GM19467 (cell line): ENCODE results near the gene SDF2.
"Not testable (repeated sequence)": the region's sequence is repeated elsewhere in the genome, so short reads cannot be mapped to it uniquely, and the experiment has no call there.

Experiments used
- ATAC-seq: cut with Tn5 transposase; IDR thresholded peaks from one replicate; pipeline ENCODE4 v1.9.1; 2021; ENCODE audit warnings: mild to moderate bottlenecking, moderate library complexity; ENCODE audit not compliant: unreplicated experiment

The SDF2 gene

DNA sequence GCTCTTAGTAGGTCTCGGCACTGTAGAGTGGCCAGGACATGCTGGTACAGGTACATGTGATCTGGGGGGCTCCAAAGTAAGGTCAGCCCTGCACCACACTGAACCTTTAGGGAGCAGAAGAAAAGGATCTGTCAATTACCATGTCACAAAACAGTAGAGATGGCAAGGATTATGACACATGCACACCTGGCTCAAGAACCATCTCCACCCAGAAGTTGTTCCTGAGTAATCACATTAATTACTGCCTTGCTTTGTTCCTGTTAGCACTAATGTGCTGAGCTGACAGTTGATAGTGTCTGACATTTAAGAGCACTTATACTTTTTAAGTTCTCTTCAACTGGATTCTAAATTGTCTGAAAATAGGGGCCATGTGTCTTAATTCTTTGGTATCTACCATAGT is 26.2 kb downstream of the SDF2 start:
- ATAC-seq = no peak

GRCh38 chr17:28634206-28634865 is 27.4 kb downstream of the SDF2 start:
- ATAC-seq = no peak

DNA sequence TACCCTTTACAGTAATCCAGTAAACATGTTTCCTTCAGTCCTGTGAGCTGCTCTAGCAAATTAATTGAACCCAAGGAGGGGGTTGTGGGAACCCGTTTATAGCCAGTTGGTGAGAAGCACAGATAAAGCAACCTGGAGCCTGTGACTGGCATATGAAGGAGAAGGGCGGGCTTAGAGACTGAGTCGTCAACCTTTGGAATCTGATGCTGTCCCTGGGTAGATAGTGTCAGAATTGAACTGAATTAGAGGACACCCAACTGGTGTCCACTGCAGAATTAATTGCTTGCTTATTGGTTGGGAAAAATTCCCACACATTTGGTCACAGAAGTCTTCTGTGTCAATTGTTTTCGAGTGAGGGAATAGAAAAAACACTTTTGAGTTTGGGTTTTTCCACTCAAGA is 34.9 kb downstream of the SDF2 start:
- ATAC-seq = no peak

DNA sequence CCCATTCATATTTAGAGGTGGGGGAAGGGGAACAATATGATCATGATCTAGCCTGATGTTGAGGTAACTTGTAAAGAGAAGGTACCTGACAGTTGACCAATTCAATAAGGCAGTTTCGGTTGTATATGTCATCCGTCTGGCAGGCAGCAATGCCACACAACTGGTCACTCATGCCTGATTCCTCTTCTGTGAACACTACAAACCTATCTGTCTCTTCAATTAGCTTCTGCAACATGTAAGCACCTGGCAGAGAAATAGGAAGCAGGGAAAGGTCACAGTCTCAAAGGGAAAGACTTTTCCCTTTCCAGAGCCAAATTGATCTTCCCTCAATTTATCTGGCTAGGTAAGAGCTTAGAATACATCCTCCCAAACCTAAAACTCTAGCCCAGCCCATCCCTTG is 37.6 kb downstream of the SDF2 start:
- no peak for ATAC-seq

DNA sequence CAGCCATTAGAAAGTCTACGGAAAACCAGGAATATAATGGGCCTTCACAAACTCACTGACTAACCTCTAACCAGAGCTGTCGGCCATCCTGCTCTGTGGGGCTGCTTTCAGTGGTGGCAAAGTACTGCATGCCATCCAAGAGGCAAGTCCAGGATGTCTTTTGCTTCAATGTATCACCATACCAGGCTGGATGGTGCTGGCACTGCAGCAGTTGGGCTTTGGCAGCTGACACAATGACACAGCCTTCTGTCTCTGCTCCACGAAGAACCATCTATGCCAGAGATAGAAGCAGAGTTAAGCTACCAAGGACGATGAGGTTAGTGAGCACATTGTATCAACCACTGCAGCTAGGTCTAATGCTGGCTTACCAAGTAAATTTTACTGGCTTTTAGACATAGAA is 38.0 kb downstream of the SDF2 start:
- ATAC-seq = no peak

DNA sequence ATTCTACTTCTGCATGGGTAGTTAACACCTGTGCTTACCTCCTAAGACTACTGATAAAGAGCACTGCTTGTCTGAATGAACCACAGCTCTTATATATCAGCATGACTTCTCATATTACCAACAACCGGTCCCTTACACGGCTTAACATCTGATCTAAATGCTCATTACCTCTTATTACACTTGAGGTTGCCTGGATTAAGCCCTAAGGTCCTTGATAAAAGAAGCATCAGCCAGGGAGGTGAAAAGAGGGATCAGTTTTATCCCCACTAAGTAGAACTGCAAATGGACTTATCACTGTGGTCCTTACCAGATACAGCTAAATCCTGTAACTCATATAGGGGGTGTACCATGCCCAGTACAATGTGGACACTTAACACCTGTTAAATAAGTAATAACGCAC is 39.5 kb downstream of the SDF2 start:
- ATAC-seq = no peak

DNA sequence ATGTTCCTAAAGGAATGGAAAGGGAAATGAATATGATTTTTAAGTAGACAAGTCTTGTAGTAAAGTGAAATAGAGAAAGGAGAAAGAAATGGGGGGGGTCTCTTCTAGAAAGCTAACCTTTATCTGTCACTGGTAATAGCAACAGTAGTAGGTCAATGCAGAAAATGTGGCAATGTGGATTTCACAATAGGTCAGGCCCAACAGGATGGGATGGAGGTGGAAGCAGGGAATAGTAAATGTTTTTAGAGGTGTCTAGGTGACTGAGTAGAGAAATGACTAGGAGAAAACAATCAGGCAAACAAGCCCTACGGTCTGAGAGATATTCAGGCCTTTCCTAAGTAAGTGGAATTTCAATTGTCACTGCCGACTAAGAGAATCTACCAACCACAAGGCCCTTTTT is 41.7 kb downstream of the SDF2 start:
- ATAC-seq = no peak

GRCh38 chr17:28618464-28618863 is 43.2 kb downstream of the SDF2 start:
- ATAC-seq = no peak

- no peak for ATAC-seq
Observed at GRCh38 chr17:28616281-28616680, 45.4 kb downstream of the SDF2 start.

DNA sequence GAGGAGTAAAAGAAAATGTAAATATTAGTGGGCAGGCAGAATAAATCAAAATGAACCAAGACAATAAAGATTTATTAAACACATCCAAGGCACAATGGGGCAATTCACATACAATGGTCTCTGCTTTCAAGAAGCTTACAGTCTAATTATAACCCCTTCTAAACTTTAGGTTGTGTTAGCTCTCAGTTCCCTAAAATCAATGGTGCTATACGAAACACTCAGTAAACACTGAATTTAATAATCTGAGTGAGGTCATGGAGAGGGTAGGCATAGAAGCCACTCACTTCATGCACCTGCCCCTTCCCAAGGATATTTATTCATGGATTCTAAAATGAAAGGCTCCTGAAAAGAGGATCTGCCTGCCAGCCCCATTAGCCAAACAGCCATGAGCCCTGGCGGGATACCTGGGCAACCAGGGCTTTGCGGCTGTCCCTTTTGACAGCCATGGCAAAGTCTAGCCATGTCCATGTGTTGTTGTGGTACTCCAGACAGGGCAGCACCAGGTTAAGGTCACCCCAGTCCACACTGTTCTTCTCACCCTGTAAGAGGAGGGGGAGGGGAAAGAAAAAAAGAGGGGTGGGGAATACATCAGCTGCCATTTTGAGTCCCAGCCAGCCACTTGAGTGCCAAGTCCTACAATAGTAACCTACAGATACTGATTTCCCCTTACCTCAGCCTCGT is 46.3 kb downstream of the SDF2 start:
- ATAC-seq = no peak

- no peak for ATAC-seq
Observed at GRCh38 chr17:28613931-28614381, 47.8 kb downstream of the SDF2 start, which contains the start of gene RSKR. Gene RSKR, minus strand, starts transcription at chr17:28614185. Its CDS starts 24 bp downstream, at chr17:28614161.

GRCh38 chr17:28612936-28613872 is 48.5 kb downstream of the SDF2 start:
- ATAC-seq = no peak

DNA sequence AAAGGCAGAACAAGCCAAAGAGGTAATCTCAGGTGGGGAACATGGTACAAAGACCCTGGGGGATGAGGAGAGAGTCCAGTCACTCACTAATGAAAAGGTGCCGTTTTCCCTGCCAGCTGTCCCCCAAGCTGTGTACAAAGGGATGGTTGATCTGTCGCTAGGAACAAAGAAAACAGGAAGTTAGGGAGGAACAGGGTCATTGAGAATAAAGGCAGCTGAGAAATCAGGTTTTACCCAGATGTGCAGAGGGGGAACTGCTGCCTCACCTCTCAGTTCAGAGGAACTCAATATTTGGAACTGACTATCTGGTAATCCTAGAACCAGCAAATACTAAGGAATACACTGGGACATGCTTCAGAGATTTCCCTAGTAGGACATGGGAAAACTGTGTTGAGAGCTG is 49.2 kb downstream of the SDF2 start:
- ATAC-seq = no peak

DNA sequence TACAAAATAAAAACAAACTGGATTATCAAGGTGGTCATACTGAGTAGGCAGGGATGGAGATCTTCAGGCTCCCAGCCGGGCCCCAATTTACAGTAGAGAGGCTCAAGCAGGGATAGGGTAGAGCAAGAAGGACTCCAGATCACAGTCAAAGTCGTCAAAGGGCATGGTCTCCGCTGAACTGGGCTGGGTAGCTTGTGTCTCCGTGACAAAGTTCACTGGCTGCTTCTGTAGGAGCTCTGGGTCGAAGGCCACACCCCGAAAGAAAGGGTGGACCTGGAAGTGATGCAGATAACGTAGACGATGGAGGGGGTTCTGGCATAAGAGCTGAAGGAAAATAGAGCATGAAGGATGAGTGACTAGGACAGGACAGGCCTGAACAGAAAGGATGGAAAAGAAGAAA is 51.3 kb downstream of the SDF2 start:
- ATAC-seq = no peak

GRCh38 chr17:28604031-28604430 is 57.7 kb downstream of the SDF2 start:
- ATAC-seq = not testable (repeated sequence)

- peak; percentile 40 for ATAC-seq
Observed at GRCh38 chr17:28599311-28600184, 62.2 kb downstream of the SDF2 start.

DNA sequence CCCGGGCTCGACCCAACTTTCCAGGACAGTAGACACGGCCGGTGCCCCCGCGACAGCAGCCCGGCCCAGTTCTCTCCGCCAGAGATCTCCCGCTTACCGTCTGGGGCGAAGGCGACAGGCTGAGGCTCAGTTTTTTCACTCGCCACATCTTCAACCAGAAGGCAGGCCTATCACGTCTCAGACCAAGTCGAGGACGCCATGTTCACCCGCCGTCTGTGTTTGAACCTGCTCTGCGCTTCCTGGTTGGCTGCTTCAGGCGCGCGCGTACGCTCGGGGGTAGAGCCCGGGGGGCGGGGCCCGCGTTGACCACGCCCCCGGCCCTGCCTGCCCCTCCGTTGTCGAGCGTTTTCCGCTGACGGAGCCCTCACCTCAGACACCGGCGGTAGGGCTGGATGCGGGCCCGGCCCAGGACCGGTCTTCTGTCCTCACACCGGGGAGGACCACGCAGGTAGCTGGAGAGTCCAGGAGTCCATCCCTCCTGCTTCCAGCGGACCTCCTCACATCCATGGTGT is 62.9 kb downstream of the SDF2 start, which contains the start of gene SPAG5:
TSS of gene SPAG5 (minus strand) at position 227 of the 512 bp plus-strand sequence. CDS start at position 148, 79 bp downstream.
- peak; percentile 78 for ATAC-seq

- no peak for ATAC-seq
Observed at GRCh38 chr17:28598389-28598788, 63.3 kb downstream of the SDF2 start.
